H1 (cell line): ENCODE measurements around the gene SOX4.

ENCODE experiments used
- CBX8 ChIP-seq: fragments of 300-800, 300-1000 bp; sonication (generic); IDR thresholded peaks from 2 replicates; pipeline ENCODE4 v1.7.1; 2016; ENCODE audit warnings: low read depth, low read length, borderline replicate concordance
- CTCF ChIP-seq, 3 experiments: IDR thresholded peaks; 1 replicate in 2 of 3; 2 replicates in 1 of 3; pipeline versions ENCODE4 v1.5.1 to v1.6.1; 2011; ENCODE audit warnings: low read length in 3 of 3, mild to moderate bottlenecking in 3 of 3, inconsistent platforms in 2 of 3, low read depth in 1 of 3, moderate library complexity in 1 of 3; ENCODE audit not compliant: insufficient read depth in 1 of 3; ENCODE audit errors: control extremely low read depth in 1 of 3
- EZH2 ChIP-seq: fragments of 200-600 bp; sonication (generic); IDR thresholded peaks from 2 replicates; pipeline ENCODE4 v1.7.1; 2012; ENCODE audit warnings: low read depth, mild to moderate bottlenecking, moderate library complexity, low read length, inconsistent platforms; ENCODE audit not compliant: severe bottlenecking
- FOSL1 ChIP-seq: IDR thresholded peaks from 2 replicates; pipeline ENCODE4 v1.6.1; 2011; ENCODE audit warnings: mild to moderate bottlenecking, low read depth, low read length, moderate library complexity; ENCODE audit not compliant: insufficient read depth
- JUN ChIP-seq: IDR thresholded peaks from 2 replicates; pipeline ENCODE4 v1.6.1; 2011; ENCODE audit warnings: low read depth, mild to moderate bottlenecking, improper control_type of control experiment, low read length
- MAX ChIP-seq: IDR thresholded peaks from 2 replicates; pipeline ENCODE4 v1.6.1; 2012; ENCODE audit warnings: inconsistent platforms
- POLR2A ChIP-seq, 2 experiments: IDR thresholded peaks; 1 replicate in 1 of 2; 2 replicates in 1 of 2; pipeline ENCODE4 v1.6.1; 2011; ENCODE audit warnings: low read depth in 2 of 2, low read length in 2 of 2, mild to moderate bottlenecking in 2 of 2; ENCODE audit errors: control extremely low read depth in 1 of 2
- POLR2AphosphoS5 ChIP-seq: IDR thresholded peaks from 2 replicates; pipeline ENCODE4 v1.6.1; 2011; ENCODE audit warnings: low read depth, low read length
- RAD21 ChIP-seq, 2 experiments: IDR thresholded peaks in 1 of 2; conservative IDR thresholded peaks in 1 of 2; 2 replicates each; pipeline ENCODE4 v1.6.1; 2011; ENCODE audit warnings: low read depth in 2 of 2, low read length in 2 of 2, improper control_type of control experiment in 1 of 2, inconsistent platforms in 1 of 2, mild to moderate bottlenecking in 1 of 2, moderate library complexity in 1 of 2
- SIRT6 ChIP-seq: IDR thresholded peaks from one replicate; pipeline ENCODE4 v1.7.1; 2012; ENCODE audit warnings: low read length, inconsistent platforms
- SP1 ChIP-seq: IDR thresholded peaks from 2 replicates; pipeline ENCODE4 v1.6.1; 2011; ENCODE audit warnings: low read depth, low read length
- SUZ12 ChIP-seq: fragments of 200-600 bp; sonication (generic); IDR thresholded peaks from 2 replicates; pipeline ENCODE4 v1.6.1; 2012; ENCODE audit warnings: mild to moderate bottlenecking, inconsistent platforms, low read length, moderate library complexity, mixed read lengths

GRCh38 chr6:21634582-21634981 is 41.0 kb downstream of the SOX4 start:
- no peak for TF ChIP-seq POLR2AphosphoS5
- TF ChIP-seq CTCF (IDR thresholded peaks at IDR 0.05; ENCODE audit: control extremely low read depth in 1 of 3, insufficient read depth in 1 of 3, low read depth in 1 of 3, low read length in 3 of 3) = no peak
- no peak for TF ChIP-seq FOSL1
- TF ChIP-seq RAD21 (IDR thresholded peaks at IDR 0.05 in 1 of 2, conservative IDR thresholded peaks at IDR 0.05 in 1 of 2; ENCODE audit: low read depth in 2 of 2, low read length in 2 of 2) = no peak
- no peak for TF ChIP-seq POLR2A (IDR thresholded peaks at IDR 0.05; ENCODE audit: control extremely low read depth in 1 of 2, low read depth in 2 of 2, low read length in 2 of 2)
- TF ChIP-seq SP1 = no peak
- no peak for TF ChIP-seq CBX8
- TF ChIP-seq SUZ12 = no peak
- TF ChIP-seq SIRT6 = no peak
- TF ChIP-seq JUN = no peak
- no peak for TF ChIP-seq EZH2
- TF ChIP-seq MAX = no peak
